Activated CD8-positive, alpha-beta T cell treated with anti-CD3 and anti-CD28 coated beads, Interleukin-2, amount 10 ng/mL, durations not matched to agents 7 days and 5 days (primary cell): Measurements from ENCODE around the gene KRTAP12-2. TPM values are rescaled to one million over a fixed set of nuclear protein-coding genes. Genes with fewer than 3 reads are reported as not detected.
A peak's percentile ranks its signal among the peaks of the same experiment; 100 is the strongest.
"Not testable (repeated sequence)": the region's sequence is repeated elsewhere in the genome, so short reads cannot be mapped to it uniquely, and the experiment has no call there.

Source experiments
- ATAC-seq: fragments of 150-1000 bp; cut with Tn5 transposase; one replicate; pipeline ENCODE4 v1.10.0; 2021; ENCODE audit warnings: moderate library complexity
- CTCF ChIA-PET: fragments of 350-600 bp; sonication (Branson Sonifier 250); formaldehyde crosslinking; loops from one replicate; lab custom pipeline; 2021; ENCODE audit warnings: antibody characterized with exemption; lab: Charles Lee
- POLR2A ChIA-PET: fragments of 350-600 bp; sonication (Branson Sonifier 250); formaldehyde crosslinking; loops from one replicate; lab custom pipeline; 2021; ENCODE audit warnings: antibody characterized with exemption; lab: Charles Lee
- DNase-seq: peaks from one replicate; pipeline ENCODE4 v3.0.0-alpha.2; 2020
- H3K27ac Mint-ChIP-seq: one replicate; pipeline ENCODE4 v1.8.0; 2021; ENCODE audit warnings: mild to moderate bottlenecking, mixed read lengths
- H3K27me3 Mint-ChIP-seq: one replicate; pipeline ENCODE4 v1.8.0; 2021; ENCODE audit warnings: low read depth, mixed read lengths
- H3K36me3 Mint-ChIP-seq: one replicate; pipeline ENCODE4 v1.8.0; 2021; ENCODE audit warnings: low read depth, mixed read lengths
- H3K4me1 Mint-ChIP-seq: one replicate; pipeline ENCODE4 v1.8.0; 2021; ENCODE audit warnings: low read depth, mixed read lengths
- H3K4me3 Mint-ChIP-seq: one replicate; pipeline ENCODE4 v1.8.0; 2021; ENCODE audit warnings: mild to moderate bottlenecking, mixed read lengths
- H3K9me3 Mint-ChIP-seq: one replicate; pipeline ENCODE4 v1.8.0; 2022; ENCODE audit warnings: mixed read lengths; ENCODE audit not compliant: insufficient read depth
- total RNA-seq, 2 experiments: library from RNA; stranded (reverse); gene quantifications; one replicate each; pipeline ENCODE4 v1.2.3, GENCODE V29; 2021

The KRTAP12-2 gene
- total RNA-seq, 2 experiments from 2014 or later, result not detected

- H3K27me3 Mint-ChIP-seq, result no peaks in the 10 kb centered on the region
- ChIA-PET POLR2A (interaction anchor here (0.6 to 0.8 kb wide), 2 partner anchors 35 to 655 kb away, joined by 3 read pairs; no protein-coding TSS in a partner anchor), CTCF (interaction anchor here (1.4 kb wide), 1 partner anchor 8 kb away, joined by 4 read pairs; no protein-coding TSS in a partner anchor)
- ATAC-seq (no peak), DNase-seq (peak; percentile 45)
- peaks cover 54% of the 10 kb centered on the region for H3K36me3 Mint-ChIP-seq
- no peak overlapping the region for H3K4me3 Mint-ChIP-seq
- peaks cover 40% of the 10 kb centered on the region for H3K9me3 Mint-ChIP-seq
- H3K4me1 Mint-ChIP-seq, result peaks cover 49% of the 10 kb centered on the region
- peak overlapping the region; percentile 77 for H3K27ac Mint-ChIP-seq
These were observed 12.8 kb downstream of the KRTAP12-2 start for GRCh38 chr21:44653656-44654575.

- peaks cover 46% of the 10 kb centered on the region for H3K36me3 Mint-ChIP-seq
- DNase-seq, result no peak
- peaks cover 34% of the 10 kb centered on the region for H3K9me3 Mint-ChIP-seq
- H3K27ac Mint-ChIP-seq, result no peak overlapping the region
- H3K4me3 Mint-ChIP-seq, result no peak overlapping the region
- CTCF ChIA-PET, result no interaction called here
- POLR2A ChIA-PET, result interaction anchor here (0.8 kb wide), 1 partner anchor 34 kb away, joined by 3 read pairs; no protein-coding TSS in a partner anchor
- no peak for ATAC-seq
- H3K27me3 Mint-ChIP-seq, result no peaks in the 10 kb centered on the region
- H3K4me1 Mint-ChIP-seq, result peaks cover 41% of the 10 kb centered on the region
These were observed 13.6 kb downstream of the KRTAP12-2 start for GRCh38 chr21:44653123-44653522.

GRCh38 chr21:44650973-44651675, 15.6 kb downstream of the KRTAP12-2 start:
- POLR2A ChIA-PET, result no interaction called here
- H3K36me3 Mint-ChIP-seq, result peaks cover 28% of the 10 kb centered on the region
- H3K27ac Mint-ChIP-seq, result peak overlapping the region; percentile 16
- CTCF ChIA-PET, result interaction anchor here (0.7 kb wide), 1 partner anchor 143 kb away, joined by 3 read pairs; no protein-coding TSS in a partner anchor
- DNase-seq (no peak), ATAC-seq (no peak)
- no peaks in the 10 kb centered on the region for H3K27me3 Mint-ChIP-seq
- H3K4me1 Mint-ChIP-seq, result peaks cover 24% of the 10 kb centered on the region
- H3K9me3 Mint-ChIP-seq, result peaks cover 15% of the 10 kb centered on the region
- no peak overlapping the region for H3K4me3 Mint-ChIP-seq

- H3K4me1 Mint-ChIP-seq, result peaks cover 24% of the 10 kb centered on the region
- peaks cover 21% of the 10 kb centered on the region for H3K36me3 Mint-ChIP-seq
- H3K9me3 Mint-ChIP-seq, result peaks cover 13% of the 10 kb centered on the region
- ChIA-PET CTCF (interaction anchor here (0.7 kb wide), 1 partner anchor 143 kb away, joined by 3 read pairs; no protein-coding TSS in a partner anchor), POLR2A (no interaction called here)
- ATAC-seq (no peak), DNase-seq (peak; percentile 3)
- peak overlapping the region; percentile 40 for H3K27ac Mint-ChIP-seq
- no peaks in the 10 kb centered on the region for H3K27me3 Mint-ChIP-seq
- no peak overlapping the region for H3K4me3 Mint-ChIP-seq
These were observed 16.3 kb downstream of the KRTAP12-2 start for GRCh38 chr21:44650265-44650972.

GRCh38 chr21:44649521-44650100, 17.1 kb downstream of the KRTAP12-2 start:
- Mint-ChIP-seq H3K4me1 (peaks cover 16% of the 10 kb centered on the region), H3K27me3 (no peaks in the 10 kb centered on the region), H3K9me3 (peaks cover 19% of the 10 kb centered on the region), H3K36me3 (peaks cover 19% of the 10 kb centered on the region), H3K27ac (no peak overlapping the region), H3K4me3 (no peak overlapping the region)
- ATAC-seq (no peak), DNase-seq (peak; percentile 14)
- CTCF ChIA-PET, result no interaction called here
- POLR2A ChIA-PET, result no interaction called here

DNA sequence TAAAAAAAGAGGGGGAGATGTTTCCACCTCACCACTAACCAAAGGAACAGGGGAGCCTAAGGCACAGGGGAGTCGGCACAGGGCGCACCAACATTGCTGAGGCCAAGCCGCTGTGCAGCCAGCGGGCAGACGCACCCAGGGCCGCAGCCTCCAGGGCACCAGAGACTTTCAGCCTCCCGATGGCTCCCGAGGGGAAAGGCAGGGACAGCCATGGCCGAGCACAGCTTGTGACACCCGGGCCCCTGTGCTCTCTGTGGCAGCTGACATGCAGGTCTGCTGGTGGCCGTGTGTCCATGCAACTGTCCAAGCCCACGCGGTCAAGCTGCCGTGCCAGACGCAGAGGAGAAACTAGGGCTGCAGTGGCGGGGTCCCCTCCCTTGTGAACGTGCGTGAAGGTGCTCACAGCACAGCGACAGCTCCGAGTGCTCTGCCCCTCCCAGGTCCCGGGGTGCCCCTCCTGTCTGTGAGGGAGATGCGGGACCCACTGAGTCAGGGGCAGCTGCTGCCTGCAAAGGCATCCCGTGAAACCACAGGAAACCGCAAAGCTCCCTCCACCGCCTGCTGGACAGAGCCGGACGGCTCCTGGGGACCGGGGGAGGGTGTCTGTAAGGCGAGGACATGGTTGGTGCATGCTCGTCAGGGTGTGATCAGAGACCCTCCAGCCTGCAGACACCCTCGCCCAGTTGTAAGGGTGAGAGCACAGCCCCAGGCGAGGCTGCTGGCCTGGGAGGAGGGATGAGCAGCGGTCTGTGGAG, 18.0 kb downstream of the KRTAP12-2 start:
- Mint-ChIP-seq H3K27ac (no peak overlapping the region), H3K9me3 (peaks cover 22% of the 10 kb centered on the region), H3K27me3 (no peaks in the 10 kb centered on the region), H3K36me3 (peaks cover 16% of the 10 kb centered on the region), H3K4me1 (peaks cover 8% of the 10 kb centered on the region), H3K4me3 (no peak overlapping the region)
- ChIA-PET CTCF (no interaction called here), POLR2A (no interaction called here)
- ATAC-seq (no peak), DNase-seq (peak; percentile 16)

DNA sequence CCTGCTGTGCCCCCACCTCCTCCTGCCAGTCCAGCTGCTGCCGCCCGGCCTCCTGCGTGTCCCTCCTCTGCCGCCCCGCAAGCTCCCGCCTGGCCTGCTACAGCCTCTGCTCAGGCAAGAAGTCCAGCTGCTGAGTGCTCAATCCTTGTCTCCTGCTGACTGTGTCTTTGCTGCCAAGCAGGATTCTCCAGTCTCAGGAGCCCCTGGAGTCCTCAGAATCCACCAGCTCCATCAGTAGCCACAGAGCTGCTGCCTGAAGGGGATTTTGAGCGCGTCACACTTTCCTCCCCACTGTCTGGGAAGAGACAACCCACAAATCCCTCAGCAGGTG, 19.5 kb downstream of the KRTAP12-2 start:
- H3K27ac Mint-ChIP-seq, result peak overlapping the region; percentile 60

GRCh38 chr21:44646366-44647221, 20.1 kb downstream of the KRTAP12-2 start, which contains the start of gene KRTAP10-11:
TSS of gene KRTAP10-11 (plus strand) at chr21:44646414. CDS start at chr21:44646459, 45 bp downstream.
- CTCF ChIA-PET, result interaction anchor here (1.1 kb wide), 1 partner anchor 12 kb away, joined by 3 read pairs; no protein-coding TSS in a partner anchor
- H3K27me3 Mint-ChIP-seq, ATAC-seq, DNase-seq, H3K4me1 Mint-ChIP-seq, H3K4me3 Mint-ChIP-seq: not testable (repeated sequence)
- POLR2A ChIA-PET, result interaction anchor here (1.2 kb wide), 1 partner anchor 9 kb away, joined by 3 read pairs; no protein-coding TSS in a partner anchor
- H3K27ac Mint-ChIP-seq, result peak within 1 kb of the TSS; percentile 60
- peaks cover 10% of the 10 kb centered on the region for H3K36me3 Mint-ChIP-seq
- peaks cover 32% of the 10 kb centered on the region for H3K9me3 Mint-ChIP-seq

More for the DNA sequence above, 19.5 kb downstream of the KRTAP12-2 start:
- H3K9me3 Mint-ChIP-seq, result peaks cover 26% of the 10 kb centered on the region
- DNase-seq, result peak; percentile 16
- no peaks in the 10 kb centered on the region for H3K27me3 Mint-ChIP-seq
- peaks cover 10% of the 10 kb centered on the region for H3K36me3 Mint-ChIP-seq
- H3K4me1 Mint-ChIP-seq, result peaks cover 4% of the 10 kb centered on the region
- no peak overlapping the region for H3K4me3 Mint-ChIP-seq
- no peak for ATAC-seq
- ChIA-PET CTCF (interaction anchor here (1.1 kb wide), 1 partner anchor 11 kb away, joined by 3 read pairs; no protein-coding TSS in a partner anchor), POLR2A (no interaction called here)

DNA sequence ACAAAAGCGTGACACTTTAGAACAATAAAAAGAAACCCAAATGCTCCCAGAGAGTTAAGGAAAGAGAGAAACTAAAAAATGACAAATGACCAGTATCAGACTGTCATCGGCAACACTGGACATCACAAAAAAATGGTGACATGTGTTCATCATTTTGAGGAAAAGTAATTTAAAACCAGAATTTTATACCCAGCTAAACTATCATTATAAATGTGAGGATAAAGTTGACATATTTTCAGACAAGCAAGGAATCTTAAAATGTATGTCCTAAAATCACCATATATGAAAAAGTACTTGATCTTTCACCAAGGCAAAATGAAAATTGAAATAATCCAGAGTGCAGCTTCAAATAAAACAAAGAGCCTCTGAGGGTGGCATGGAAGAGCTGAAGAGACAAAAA, 21.8 kb downstream of the KRTAP12-2 start:
- no peaks in the 10 kb centered on the region for H3K4me1 Mint-ChIP-seq
- ATAC-seq (no peak), DNase-seq (no peak)
- H3K9me3 Mint-ChIP-seq, result peaks cover 48% of the 10 kb centered on the region
- peaks cover 5% of the 10 kb centered on the region for H3K27me3 Mint-ChIP-seq
- peaks cover 10% of the 10 kb centered on the region for H3K36me3 Mint-ChIP-seq
- POLR2A ChIA-PET, result no interaction called here
- CTCF ChIA-PET, result interaction anchor here (1.4 kb wide), 1 partner anchor 10 kb away, joined by 4 read pairs; the partner anchor contains the start of gene KRTAP12-4
- H3K27ac Mint-ChIP-seq, result no peak overlapping the region
- H3K4me3 Mint-ChIP-seq, result no peak overlapping the region
